ENCODE data around the gene PEG3.

The PEG3 gene

DNA sequence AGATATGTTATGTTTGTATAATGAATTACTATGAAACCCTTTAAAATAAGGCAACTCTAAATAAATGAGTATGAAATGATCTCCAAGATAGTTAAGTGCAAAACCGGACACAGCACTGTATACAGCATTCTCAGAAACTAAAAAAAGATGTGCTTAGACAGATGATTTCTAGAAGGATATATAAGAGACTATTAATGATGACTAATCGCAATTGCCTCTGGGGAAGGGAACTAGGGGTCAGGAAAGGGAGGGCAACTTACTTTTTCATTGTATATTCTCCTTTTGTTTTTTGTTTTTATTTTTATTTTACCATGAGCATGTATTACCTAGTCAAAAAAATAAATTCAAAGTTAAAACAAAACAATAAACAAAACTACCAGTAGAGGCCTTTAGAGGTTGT, 12.8 kb downstream of the PEG3 start:
- no peak for DNase-seq (ENCODE audit: low spot score)
- TF ChIP-seq, protein P1, sequence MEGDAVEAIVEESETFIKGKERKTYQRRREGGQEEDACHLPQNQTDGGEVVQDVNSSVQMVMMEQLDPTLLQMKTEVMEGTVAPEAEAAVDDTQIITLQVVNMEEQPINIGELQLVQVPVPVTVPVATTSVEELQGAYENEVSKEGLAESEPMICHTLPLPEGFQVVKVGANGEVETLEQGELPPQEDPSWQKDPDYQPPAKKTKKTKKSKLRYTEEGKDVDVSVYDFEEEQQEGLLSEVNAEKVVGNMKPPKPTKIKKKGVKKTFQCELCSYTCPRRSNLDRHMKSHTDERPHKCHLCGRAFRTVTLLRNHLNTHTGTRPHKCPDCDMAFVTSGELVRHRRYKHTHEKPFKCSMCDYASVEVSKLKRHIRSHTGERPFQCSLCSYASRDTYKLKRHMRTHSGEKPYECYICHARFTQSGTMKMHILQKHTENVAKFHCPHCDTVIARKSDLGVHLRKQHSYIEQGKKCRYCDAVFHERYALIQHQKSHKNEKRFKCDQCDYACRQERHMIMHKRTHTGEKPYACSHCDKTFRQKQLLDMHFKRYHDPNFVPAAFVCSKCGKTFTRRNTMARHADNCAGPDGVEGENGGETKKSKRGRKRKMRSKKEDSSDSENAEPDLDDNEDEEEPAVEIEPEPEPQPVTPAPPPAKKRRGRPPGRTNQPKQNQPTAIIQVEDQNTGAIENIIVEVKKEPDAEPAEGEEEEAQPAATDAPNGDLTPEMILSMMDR (IDR thresholded peaks at IDR 0.05; ENCODE audit: borderline replicate concordance, control extremely low read depth, extremely low read depth, insufficient read depth, missing control alignments): no peak
- in situ Hi-C loops (cut with MboI; ENCODE audit: low sequenced_read_pairs, unreplicated experiment): no loop called here

DNA sequence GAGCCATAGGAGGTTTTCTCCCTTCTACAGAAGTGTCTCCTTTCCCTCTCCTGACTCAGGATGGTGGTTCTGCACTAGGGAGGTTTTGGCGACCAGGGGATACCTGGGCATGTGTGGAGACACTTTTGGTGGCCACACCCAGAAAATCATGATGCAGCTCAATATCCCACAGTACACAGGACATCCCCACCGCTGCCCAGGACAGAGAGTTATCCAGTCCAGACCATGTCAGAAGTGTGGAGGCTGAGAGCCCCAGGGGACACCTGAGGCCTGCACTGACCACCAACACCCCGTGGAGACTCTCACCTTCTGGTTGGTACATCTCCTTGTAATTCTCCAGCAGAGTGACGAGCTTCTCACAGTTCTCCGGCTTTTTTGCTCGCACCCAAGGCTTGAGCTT, 16.6 kb downstream of the PEG3 start:
- DNase-seq (ENCODE audit: low spot score): no peak
- TF ChIP-seq, protein P1 (IDR thresholded peaks at IDR 0.05; ENCODE audit: borderline replicate concordance, control extremely low read depth, extremely low read depth, insufficient read depth, missing control alignments): no peak
- in situ Hi-C loops (cut with MboI; ENCODE audit: low sequenced_read_pairs, unreplicated experiment): no loop called here

- TF ChIP-seq, protein P1 (IDR thresholded peaks at IDR 0.05; ENCODE audit: borderline replicate concordance, control extremely low read depth, extremely low read depth, insufficient read depth, missing control alignments): no peak
- no peak for DNase-seq (ENCODE audit: low spot score)
- in situ Hi-C loops (cut with MboI; ENCODE audit: low sequenced_read_pairs, unreplicated experiment): no loop called here
Observed at GRCh38 chr19:56823417-56823816, 17.1 kb downstream of the PEG3 start.

GRCh38 chr19:56822755-56823154, 17.8 kb downstream of the PEG3 start:
- TF ChIP-seq, protein P1 (IDR thresholded peaks at IDR 0.05; ENCODE audit: borderline replicate concordance, control extremely low read depth, extremely low read depth, insufficient read depth, missing control alignments): no peak
- in situ Hi-C loops (cut with MboI; ENCODE audit: low sequenced_read_pairs, unreplicated experiment): no loop called here
- DNase-seq (ENCODE audit: low spot score): no peak

- no peak for DNase-seq (ENCODE audit: low spot score)
- in situ Hi-C loops (cut with MboI; ENCODE audit: low sequenced_read_pairs, unreplicated experiment): no loop called here
- TF ChIP-seq, protein P1 (IDR thresholded peaks at IDR 0.05; ENCODE audit: borderline replicate concordance, control extremely low read depth, extremely low read depth, insufficient read depth, missing control alignments): no peak
Observed at GRCh38 chr19:56821675-56822074, 18.9 kb downstream of the PEG3 start.

GRCh38 chr19:56821209-56821608, 19.3 kb downstream of the PEG3 start:
- TF ChIP-seq, protein P1 (IDR thresholded peaks at IDR 0.05; ENCODE audit: borderline replicate concordance, control extremely low read depth, extremely low read depth, insufficient read depth, missing control alignments): no peak
- in situ Hi-C loops (cut with MboI; ENCODE audit: low sequenced_read_pairs, unreplicated experiment): no loop called here

DNA sequence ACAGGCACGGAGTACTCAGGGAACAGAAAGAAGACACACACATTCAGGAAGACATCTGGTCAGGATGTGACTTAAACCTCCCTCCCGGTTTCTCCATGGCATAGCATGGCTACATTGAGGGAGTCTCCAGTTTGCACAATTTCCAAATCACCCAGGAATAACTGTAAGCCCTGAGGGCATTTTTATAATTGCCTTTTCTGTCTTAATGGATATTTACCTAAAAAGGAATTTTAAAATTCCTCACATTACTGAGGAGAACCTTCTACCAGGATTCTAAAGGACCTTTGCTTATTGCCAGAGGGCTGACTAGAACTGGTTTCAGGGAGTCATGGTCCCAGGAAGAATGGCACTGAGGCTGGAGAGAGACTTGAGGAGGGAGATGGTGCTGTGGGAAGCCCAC, 21.4 kb downstream of the PEG3 start:
- in situ Hi-C loops (cut with MboI; ENCODE audit: low sequenced_read_pairs, unreplicated experiment): no loop called here
- TF ChIP-seq, protein P1 (IDR thresholded peaks at IDR 0.05; ENCODE audit: borderline replicate concordance, control extremely low read depth, extremely low read depth, insufficient read depth, missing control alignments): no peak
- DNase-seq (ENCODE audit: low spot score): no peak

More at GRCh38 chr19:56821209-56821608, 19.3 kb downstream of the PEG3 start:
- no peak for DNase-seq (ENCODE audit: low spot score)

Measured in GM13976 (cell line).